B cell (primary cell): ENCODE measurements around the gene UMODL1. TPM values are rescaled to one million over a fixed set of nuclear protein-coding genes. Genes with fewer than 3 reads are reported as not detected.

Source experiments
- ATAC-seq: fragments of 200-7000 bp; cut with Tn5 transposase; one replicate; pipeline ENCODE4 v1.10.0; 2021; ENCODE audit warnings: low read depth, mild to moderate bottlenecking, moderate number of reproducible peaks, moderate library complexity
- CTCF ChIA-PET: fragments of 350-600 bp; sonication (Branson Sonifier 250); formaldehyde crosslinking; loops from one replicate; lab custom pipeline; 2021; ENCODE audit warnings: antibody characterized with exemption, inconsistent platforms; lab: Charles Lee
- POLR2A ChIA-PET: fragments of 350-600 bp; sonication (Branson Sonifier 250); formaldehyde crosslinking; loops from one replicate; lab custom pipeline; 2021; ENCODE audit warnings: antibody characterized with exemption; lab: Charles Lee
- DNase-seq: peaks from one replicate; pipeline ENCODE4 v3.0.0; 2013
- H2AFZ ChIP-seq: 2 replicates; pipeline ENCODE4 v1.6.1; 2012; ENCODE audit warnings: mild to moderate bottlenecking, low read depth, low read length; ENCODE audit not compliant: insufficient read depth, poor library complexity, severe bottlenecking
- H3K27ac ChIP-seq, 2 donors: 1 replicate in 1 of 2; 2 replicates in 1 of 2; pipeline ENCODE4 v1.5.1; 2012 to 2013; ENCODE audit warnings: low read length in 2 of 2, mild to moderate bottlenecking in 2 of 2, moderate library complexity in 1 of 2
- H3K27me3 ChIP-seq, 4 experiments: fragments of 200-600 bp in 1 of 4; sonication (generic) in 1 of 4; replicated peaks in 1 of 4; 1 replicate in 2 of 4; 2 replicates in 2 of 4; pipeline versions ENCODE4 v1.6.1 to v1.7.0; 2013 to 2016; ENCODE audit warnings: low read length in 3 of 4, mild to moderate bottlenecking in 2 of 4, mixed read lengths in 1 of 4, moderate library complexity in 1 of 4; ENCODE audit not compliant: insufficient read depth in 4 of 4, control insufficient read depth in 3 of 4; ENCODE audit errors: control extremely low read depth in 1 of 4
- H3K36me3 ChIP-seq, 2 experiments: replicated peaks in 1 of 2; 1 replicate in 1 of 2; 2 replicates in 1 of 2; pipeline versions ENCODE4 v1.6.1 to v1.7.1; 2013; ENCODE audit warnings: low read length in 1 of 2; ENCODE audit not compliant: insufficient read depth in 2 of 2, control insufficient read depth in 1 of 2; ENCODE audit errors: control extremely low read depth in 1 of 2, extremely low read depth in 1 of 2
- H3K4me1 ChIP-seq, 2 donors: fragments of 200-600 bp in 1 of 2; sonication (generic) in 1 of 2; 1 replicate in 1 of 2; 2 replicates in 1 of 2; pipeline versions ENCODE4 v1.5.1 to v1.6.1; 2013 to 2017; ENCODE audit warnings: low read length in 2 of 2; ENCODE audit not compliant: control insufficient read depth in 2 of 2, insufficient read depth in 2 of 2
- H3K4me2 ChIP-seq: replicated peaks from 2 replicates; pipeline ENCODE3; 2012; ENCODE audit warnings: mild to moderate bottlenecking, low read depth, low read length; ENCODE audit not compliant: poor library complexity, severe bottlenecking
- H3K4me3 ChIP-seq, 5 experiments: fragments of 200-600 bp in 1 of 5; sonication (generic) in 1 of 5; 1 replicate in 3 of 5; 2 replicates in 2 of 5; pipeline versions ENCODE4 v1.5.1 to v1.7.0; 2011 to 2016; ENCODE audit warnings: low read length in 4 of 5, mild to moderate bottlenecking in 4 of 5, low read depth in 2 of 5, control low read depth in 1 of 5, moderate library complexity in 1 of 5; ENCODE audit not compliant: insufficient read depth in 1 of 5; ENCODE audit errors: control extremely low read depth in 1 of 5, extremely low read depth in 1 of 5
- H3K79me2 ChIP-seq: fragments of 200-600 bp; sonication (generic); one replicate; pipeline ENCODE4 v1.6.0; 2016; ENCODE audit warnings: low read length; ENCODE audit not compliant: control insufficient read depth, insufficient read depth
- H3K9ac ChIP-seq: fragments of 200-600 bp; sonication (generic); 2 replicates; pipeline ENCODE4 v1.6.1; 2017; ENCODE audit warnings: mild to moderate bottlenecking, low read length, moderate library complexity
- H3K9me3 ChIP-seq, 3 donors: one replicate each; pipeline versions ENCODE4 v1.6.1 to v1.7.1; 2013; ENCODE audit warnings: low read length in 2 of 3; ENCODE audit not compliant: control insufficient read depth in 2 of 3, insufficient read depth in 1 of 3; ENCODE audit errors: control extremely low read depth in 1 of 3
- H4K20me1 ChIP-seq: 2 replicates; pipeline ENCODE4 v1.6.0; 2012; ENCODE audit warnings: mild to moderate bottlenecking, low read length; ENCODE audit not compliant: insufficient read depth, control insufficient read depth, poor library complexity, severe bottlenecking
- H3K27ac Mint-ChIP-seq: one replicate; pipeline ENCODE4 v1.8.0; 2021; ENCODE audit warnings: mixed read lengths
- H3K27me3 Mint-ChIP-seq: one replicate; pipeline ENCODE4 v1.8.0; 2021; ENCODE audit warnings: mixed read lengths
- H3K4me1 Mint-ChIP-seq: one replicate; pipeline ENCODE4 v1.8.0; 2021; ENCODE audit warnings: mixed read lengths
- H3K4me3 Mint-ChIP-seq: one replicate; pipeline ENCODE4 v1.8.0; 2021; ENCODE audit warnings: mixed read lengths
- H3K9me3 Mint-ChIP-seq: one replicate; pipeline ENCODE4 v1.8.0; 2022; ENCODE audit warnings: mixed read lengths; ENCODE audit not compliant: insufficient read depth
- CTCF ChIP-seq: fragments of 200-600 bp; IDR thresholded peaks from one replicate; pipeline ENCODE4 v1.8.0; 2022; ENCODE audit warnings: antibody characterized with exemption, mild to moderate bottlenecking
- EZH2 ChIP-seq: IDR thresholded peaks from 2 replicates; pipeline ENCODE4 v1.6.1; 2012; ENCODE audit warnings: borderline replicate concordance, low read depth, mild to moderate bottlenecking, moderate library complexity, low read length; ENCODE audit not compliant: insufficient read depth, poor library complexity, severe bottlenecking
- WGBS: methylation state at CpG from one replicate; pipeline ENCODE4 v1.1.5; 2013; ENCODE audit warnings: missing lambda C conversion rate; ENCODE audit not compliant: insufficient coverage; 5-methylcytosine and 5-hydroxymethylcytosine counted together
- intact Hi-C: fragments of 100-400 bp; cut with micrococcal nuclease; formaldehyde crosslinking; loops from one replicate; pipeline ENCODE4 v1.10.0; 2022
- polyA plus RNA-seq: library from polyadenylated mRNA; depleted of rRNA; stranded (reverse); fragments of >200 nt; gene quantifications from 2 replicates; pipeline ENCODE4 v1.2.3, GENCODE V29; 2012
- total RNA-seq, 2 donors: library from RNA; stranded (reverse); fragments of 120-200 nt in 1 of 2; gene quantifications; 1 replicate in 1 of 2; 2 replicates in 1 of 2; pipeline versions ENCODE4 v1.2.3 to v1.2.4, GENCODE V29; 2013 to 2022

The UMODL1 gene
- total and polyA plus RNA-seq, 2 donors (not counting 1 experiment from before 2014, with no cell fraction given): 0.10 to 0.49 TPM

GRCh38 chr21:42039470-42039901, 31.6 kb upstream of the UMODL1 start:
- H2AFZ ChIP-seq: no peak overlapping the region
- WGBS: 83% methylated on average over 3 of the region's 5 CpGs

GRCh38 chr21:42039911-42040351, 31.2 kb upstream of the UMODL1 start:
- Histone ChIP-seq H3K79me2 (no peaks in the 10 kb centered on the region), H3K9me3 (peaks cover 0 to 9% (median 0%) of the 10 kb centered on the region in 3 donors), H4K20me1 (no peaks in the 10 kb centered on the region), H3K4me3 (no peak overlapping the region), H3K36me3 (no peaks in the 10 kb centered on the region), H3K27me3 (no peaks in the 10 kb centered on the region), H3K9ac (no peak overlapping the region), H3K4me2 (no peak overlapping the region), H3K4me1 (peaks cover 0 to 5% of the 10 kb centered on the region in 2 donors), H3K27ac (no peak overlapping the region), H2AFZ (peak overlapping the region; percentile 14)
- intact Hi-C loops: no loop called here
- Mint-ChIP-seq H3K9me3 (no peaks in the 10 kb centered on the region), H3K4me1 (peaks cover 11% of the 10 kb centered on the region), H3K27ac (no peak overlapping the region), H3K27me3 (peaks cover 3% of the 10 kb centered on the region), H3K4me3 (no peak overlapping the region)
- no peak for TF ChIP-seq CTCF
- WGBS: 65% methylated on average over 12 of the region's 12 CpGs
- ChIA-PET CTCF (no interaction called here), POLR2A (no interaction called here)
- ATAC-seq (no peak), DNase-seq (no peak)

More at GRCh38 chr21:42039470-42039901, 31.6 kb upstream of the UMODL1 start:
- POLR2A ChIA-PET: no interaction called here
- H3K79me2 ChIP-seq: no peaks in the 10 kb centered on the region
- no peak overlapping the region for H3K4me2 ChIP-seq
- peaks cover 0 to 9% (median 0%) of the 10 kb centered on the region in 3 donors for H3K9me3 ChIP-seq
- no peak overlapping the region for H3K4me3 ChIP-seq
- ATAC-seq (no peak), DNase-seq (no peak)
- no peak for TF ChIP-seq CTCF
- TF ChIP-seq EZH2: no peak
- H3K36me3 ChIP-seq: no peaks in the 10 kb centered on the region
- intact Hi-C loops: no loop called here
- H3K27me3 ChIP-seq: no peaks in the 10 kb centered on the region
- H3K4me3 Mint-ChIP-seq: no peak overlapping the region
- CTCF ChIA-PET: no interaction called here
- no peaks in the 10 kb centered on the region for H3K9me3 Mint-ChIP-seq
- peaks cover 5% of the 10 kb centered on the region for H3K27me3 Mint-ChIP-seq
- no peak overlapping the region for H3K9ac ChIP-seq
- peaks cover 11% of the 10 kb centered on the region for H3K4me1 Mint-ChIP-seq
- H3K27ac Mint-ChIP-seq: no peak overlapping the region
- no peak overlapping the region for H3K27ac ChIP-seq
- no peaks in the 10 kb centered on the region for H4K20me1 ChIP-seq
- H3K4me1 ChIP-seq: peaks cover 0 to 5% of the 10 kb centered on the region in 2 donors
